ENCODE data around the gene DHRS2. TPM values are rescaled to one million over a fixed set of nuclear protein-coding genes. Genes with fewer than 3 reads are reported as not detected.

The DHRS2 gene
- total and polyA plus RNA-seq, 2 of the 13 experiments (the other 11 are each of a cell fraction or from before 2014, with no cell fraction given): 1,621 to 3,021 TPM

DNA sequence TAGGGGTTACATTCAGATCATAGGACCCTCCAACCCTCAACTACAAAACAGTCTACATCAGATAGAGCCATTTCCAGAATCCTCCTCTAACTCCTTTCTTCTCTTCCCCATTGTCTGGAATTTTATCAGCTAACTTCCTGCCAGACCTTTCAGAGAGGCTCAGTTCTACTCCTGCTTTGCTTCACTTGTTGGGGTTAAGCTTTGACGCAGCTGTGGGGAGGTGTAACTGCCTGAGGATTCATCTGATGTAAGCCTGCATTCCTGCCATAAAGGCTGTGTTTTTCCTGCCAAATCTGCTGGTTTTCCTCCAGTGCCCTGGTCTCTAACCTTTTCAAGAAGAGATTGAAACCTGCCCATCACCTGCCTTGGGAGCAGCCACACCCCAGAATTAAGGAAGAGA lies 16.9 kb downstream of the DHRS2 start (continued):
- TF ChIP-seq, protein P1, sequence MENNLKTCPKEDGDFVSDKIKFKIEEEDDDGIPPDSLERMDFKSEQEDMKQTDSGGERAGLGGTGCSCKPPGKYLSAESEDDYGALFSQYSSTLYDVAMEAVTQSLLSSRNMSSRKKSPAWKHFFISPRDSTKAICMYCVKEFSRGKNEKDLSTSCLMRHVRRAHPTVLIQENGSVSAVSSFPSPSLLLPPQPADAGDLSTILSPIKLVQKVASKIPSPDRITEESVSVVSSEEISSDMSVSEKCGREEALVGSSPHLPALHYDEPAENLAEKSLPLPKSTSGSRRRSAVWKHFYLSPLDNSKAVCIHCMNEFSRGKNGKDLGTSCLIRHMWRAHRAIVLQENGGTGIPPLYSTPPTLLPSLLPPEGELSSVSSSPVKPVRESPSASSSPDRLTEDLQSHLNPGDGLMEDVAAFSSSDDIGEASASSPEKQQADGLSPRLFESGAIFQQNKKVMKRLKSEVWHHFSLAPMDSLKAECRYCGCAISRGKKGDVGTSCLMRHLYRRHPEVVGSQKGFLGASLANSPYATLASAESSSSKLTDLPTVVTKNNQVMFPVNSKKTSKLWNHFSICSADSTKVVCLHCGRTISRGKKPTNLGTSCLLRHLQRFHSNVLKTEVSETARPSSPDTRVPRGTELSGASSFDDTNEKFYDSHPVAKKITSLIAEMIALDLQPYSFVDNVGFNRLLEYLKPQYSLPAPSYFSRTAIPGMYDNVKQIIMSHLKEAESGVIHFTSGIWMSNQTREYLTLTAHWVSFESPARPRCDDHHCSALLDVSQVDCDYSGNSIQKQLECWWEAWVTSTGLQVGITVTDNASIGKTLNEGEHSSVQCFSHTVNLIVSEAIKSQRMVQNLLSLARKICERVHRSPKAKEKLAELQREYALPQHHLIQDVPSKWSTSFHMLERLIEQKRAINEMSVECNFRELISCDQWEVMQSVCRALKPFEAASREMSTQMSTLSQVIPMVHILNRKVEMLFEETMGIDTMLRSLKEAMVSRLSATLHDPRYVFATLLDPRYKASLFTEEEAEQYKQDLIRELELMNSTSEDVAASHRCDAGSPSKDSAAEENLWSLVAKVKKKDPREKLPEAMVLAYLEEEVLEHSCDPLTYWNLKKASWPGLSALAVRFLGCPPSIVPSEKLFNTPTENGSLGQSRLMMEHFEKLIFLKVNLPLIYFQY (CRISPR knock-in tag; IDR thresholded peaks at IDR 0.05; ENCODE audit: borderline replicate concordance): no peak
- no peak for TF ChIP-seq ZNF207 (IDR thresholded peaks at IDR 0.05; ENCODE audit: borderline replicate concordance)
- TF ChIP-seq, protein P2, sequence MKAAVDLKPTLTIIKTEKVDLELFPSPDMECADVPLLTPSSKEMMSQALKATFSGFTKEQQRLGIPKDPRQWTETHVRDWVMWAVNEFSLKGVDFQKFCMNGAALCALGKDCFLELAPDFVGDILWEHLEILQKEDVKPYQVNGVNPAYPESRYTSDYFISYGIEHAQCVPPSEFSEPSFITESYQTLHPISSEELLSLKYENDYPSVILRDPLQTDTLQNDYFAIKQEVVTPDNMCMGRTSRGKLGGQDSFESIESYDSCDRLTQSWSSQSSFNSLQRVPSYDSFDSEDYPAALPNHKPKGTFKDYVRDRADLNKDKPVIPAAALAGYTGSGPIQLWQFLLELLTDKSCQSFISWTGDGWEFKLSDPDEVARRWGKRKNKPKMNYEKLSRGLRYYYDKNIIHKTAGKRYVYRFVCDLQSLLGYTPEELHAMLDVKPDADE (CRISPR knock-in tag; IDR thresholded peaks at IDR 0.05): no peak
- TF ChIP-seq ZNF75D (CRISPR knock-in tag; IDR thresholded peaks at IDR 0.05; ENCODE audit: borderline replicate concordance): no peak
- TF ChIP-seq, protein P3, sequence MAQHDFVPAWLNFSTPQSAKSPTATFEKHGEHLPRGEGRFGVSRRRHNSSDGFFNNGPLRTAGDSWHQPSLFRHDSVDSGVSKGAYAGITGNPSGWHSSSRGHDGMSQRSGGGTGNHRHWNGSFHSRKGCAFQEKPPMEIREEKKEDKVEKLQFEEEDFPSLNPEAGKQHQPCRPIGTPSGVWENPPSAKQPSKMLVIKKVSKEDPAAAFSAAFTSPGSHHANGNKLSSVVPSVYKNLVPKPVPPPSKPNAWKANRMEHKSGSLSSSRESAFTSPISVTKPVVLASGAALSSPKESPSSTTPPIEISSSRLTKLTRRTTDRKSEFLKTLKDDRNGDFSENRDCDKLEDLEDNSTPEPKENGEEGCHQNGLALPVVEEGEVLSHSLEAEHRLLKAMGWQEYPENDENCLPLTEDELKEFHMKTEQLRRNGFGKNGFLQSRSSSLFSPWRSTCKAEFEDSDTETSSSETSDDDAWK (CRISPR knock-in tag; IDR thresholded peaks at IDR 0.05): no peak
- TF ChIP-seq PPARG (CRISPR knock-in tag; conservative IDR thresholded peaks at IDR 0.05): no peak
- no peak for TF ChIP-seq SIX1 (CRISPR knock-in tag; IDR thresholded peaks at IDR 0.05; ENCODE audit: borderline replicate concordance)
- TF ChIP-seq, protein P4, sequence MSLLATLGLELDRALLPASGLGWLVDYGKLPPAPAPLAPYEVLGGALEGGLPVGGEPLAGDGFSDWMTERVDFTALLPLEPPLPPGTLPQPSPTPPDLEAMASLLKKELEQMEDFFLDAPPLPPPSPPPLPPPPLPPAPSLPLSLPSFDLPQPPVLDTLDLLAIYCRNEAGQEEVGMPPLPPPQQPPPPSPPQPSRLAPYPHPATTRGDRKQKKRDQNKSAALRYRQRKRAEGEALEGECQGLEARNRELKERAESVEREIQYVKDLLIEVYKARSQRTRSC (CRISPR knock-in tag; IDR thresholded peaks at IDR 0.05; ENCODE audit: low read depth): no peak
- no peak for TF ChIP-seq ZSCAN20 (CRISPR knock-in tag; IDR thresholded peaks at IDR 0.05; ENCODE audit: borderline replicate concordance)
- TF ChIP-seq, protein P5, sequence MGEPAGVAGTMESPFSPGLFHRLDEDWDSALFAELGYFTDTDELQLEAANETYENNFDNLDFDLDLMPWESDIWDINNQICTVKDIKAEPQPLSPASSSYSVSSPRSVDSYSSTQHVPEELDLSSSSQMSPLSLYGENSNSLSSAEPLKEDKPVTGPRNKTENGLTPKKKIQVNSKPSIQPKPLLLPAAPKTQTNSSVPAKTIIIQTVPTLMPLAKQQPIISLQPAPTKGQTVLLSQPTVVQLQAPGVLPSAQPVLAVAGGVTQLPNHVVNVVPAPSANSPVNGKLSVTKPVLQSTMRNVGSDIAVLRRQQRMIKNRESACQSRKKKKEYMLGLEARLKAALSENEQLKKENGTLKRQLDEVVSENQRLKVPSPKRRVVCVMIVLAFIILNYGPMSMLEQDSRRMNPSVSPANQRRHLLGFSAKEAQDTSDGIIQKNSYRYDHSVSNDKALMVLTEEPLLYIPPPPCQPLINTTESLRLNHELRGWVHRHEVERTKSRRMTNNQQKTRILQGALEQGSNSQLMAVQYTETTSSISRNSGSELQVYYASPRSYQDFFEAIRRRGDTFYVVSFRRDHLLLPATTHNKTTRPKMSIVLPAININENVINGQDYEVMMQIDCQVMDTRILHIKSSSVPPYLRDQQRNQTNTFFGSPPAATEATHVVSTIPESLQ (CRISPR knock-in tag; conservative IDR thresholded peaks at IDR 0.05): no peak

Data from HepG2 (cell line).